Medulla oblongata (tissue), 1 donor: ENCODE data around the gene SLC24A4.
A peak's percentile ranks its signal among the peaks of the same experiment; 100 is the strongest.
"Not testable (repeated sequence)": the region's sequence is repeated elsewhere in the genome, so short reads cannot be mapped to it uniquely, and the experiment has no call there.

ENCODE experiments used
- DNase-seq: peaks from one replicate; pipeline ENCODE4 v3.0.0-alpha.2; 2015; ENCODE audit errors: extremely low spot score

Gene SLC24A4

GRCh38 chr14:92402500-92402899 is 79.5 kb downstream of the SLC24A4 start:
- DNase-seq, result not testable (repeated sequence)

- no peak for DNase-seq
Observed at GRCh38 chr14:92404018-92404417, 81.1 kb downstream of the SLC24A4 start.

DNA sequence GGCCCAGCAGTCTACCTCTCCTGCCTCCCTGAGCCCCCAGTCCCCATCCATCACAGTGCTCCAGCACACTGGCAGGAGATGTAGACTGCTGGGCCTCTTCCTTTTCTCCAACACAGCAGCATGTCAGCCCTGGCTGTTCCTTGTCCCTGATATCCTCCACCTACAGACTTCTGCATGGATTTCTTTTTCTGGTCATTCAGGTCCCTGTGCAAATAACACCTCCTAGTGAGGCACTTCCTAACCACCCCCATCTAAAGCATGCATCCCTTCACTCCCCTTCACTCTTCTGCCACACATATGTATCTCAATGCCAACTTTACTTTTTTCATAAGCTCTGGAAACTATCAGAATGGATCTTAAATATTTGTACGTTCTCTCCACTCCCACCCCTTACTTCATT is 81.5 kb downstream of the SLC24A4 start:
- DNase-seq, result no peak

DNA sequence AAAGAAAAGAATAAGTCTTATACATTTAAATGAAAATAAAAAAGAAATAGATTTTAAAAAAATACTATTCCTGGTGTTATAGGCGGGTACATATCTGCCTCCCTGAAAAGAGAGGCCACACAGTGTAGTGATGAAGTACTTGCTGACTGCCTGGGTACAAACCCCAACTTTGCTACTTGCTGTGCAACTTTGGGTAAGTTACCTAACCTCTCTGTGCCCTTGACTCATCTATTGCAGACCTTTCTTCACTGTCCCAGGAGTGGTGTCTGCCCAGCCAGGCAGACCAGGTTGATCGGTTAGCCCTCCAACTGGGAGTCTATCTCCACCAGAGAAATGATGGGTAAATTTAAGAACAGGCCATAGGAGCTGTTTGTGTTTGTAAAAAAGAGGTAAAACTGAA is 82.0 kb downstream of the SLC24A4 start:
- DNase-seq, result no peak

- peak; percentile 18 for DNase-seq
Observed at GRCh38 chr14:92407410-92407809, 84.4 kb downstream of the SLC24A4 start.

DNA sequence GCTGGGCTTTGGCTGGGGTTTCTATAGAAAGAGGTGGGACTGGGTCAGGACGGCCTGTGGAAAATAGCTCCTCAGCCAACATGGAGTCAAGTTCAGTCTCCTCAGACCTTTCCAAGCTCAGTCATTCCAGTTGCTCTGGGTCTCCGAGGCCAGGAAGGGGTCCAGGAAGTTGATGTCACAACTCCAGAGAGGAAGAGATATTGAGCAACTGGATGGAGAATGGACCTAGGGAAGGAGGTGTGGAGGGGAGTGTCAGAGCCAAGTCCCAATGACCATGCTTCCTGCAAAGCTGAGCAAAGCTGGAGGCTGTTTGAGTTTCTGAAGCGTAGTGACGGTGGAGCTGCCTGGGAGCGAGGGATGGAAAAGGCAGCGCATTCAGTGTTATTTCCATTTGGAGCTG is 86.1 kb downstream of the SLC24A4 start:
- DNase-seq, result no peak

DNA sequence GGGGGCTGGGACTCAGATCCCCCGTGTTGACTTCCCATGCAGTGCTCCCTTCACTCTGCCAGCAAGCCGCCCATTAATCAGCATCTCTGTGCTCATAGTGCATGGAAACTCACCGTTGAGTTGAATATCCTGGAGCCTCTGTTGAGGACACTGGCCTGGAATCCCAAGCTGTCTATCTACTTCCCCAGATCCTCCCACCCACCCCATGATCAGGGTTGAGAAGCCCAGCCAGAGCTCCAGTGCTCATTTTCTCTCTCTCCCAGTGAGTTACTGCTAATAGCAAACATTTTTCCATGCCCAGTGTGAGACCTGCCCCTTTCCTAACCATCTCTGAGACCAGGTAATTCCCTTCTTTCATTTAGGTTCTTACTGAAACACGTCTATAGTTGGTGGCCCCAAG is 88.2 kb downstream of the SLC24A4 start:
- DNase-seq, result no peak

DNA sequence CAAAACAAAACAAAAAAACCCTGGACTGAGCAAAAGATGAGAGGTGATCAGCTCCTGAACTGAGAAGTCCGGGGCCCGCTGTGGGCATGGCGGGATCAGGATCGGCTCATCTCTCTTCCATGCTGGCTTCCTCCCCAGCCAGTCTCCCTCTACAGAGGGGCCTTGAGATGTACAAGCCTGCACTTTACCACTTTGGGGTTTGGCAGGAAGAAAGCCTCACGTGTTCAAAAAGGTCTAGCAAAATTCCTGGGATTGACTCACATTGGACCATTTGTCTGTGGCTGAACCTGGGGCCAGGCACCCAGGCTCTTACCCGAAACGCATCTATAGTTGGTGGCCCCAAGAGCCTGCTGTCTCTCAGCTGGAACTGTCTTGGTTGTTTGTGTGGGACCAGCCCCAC is 89.0 kb downstream of the SLC24A4 start:
- no peak for DNase-seq

DNA sequence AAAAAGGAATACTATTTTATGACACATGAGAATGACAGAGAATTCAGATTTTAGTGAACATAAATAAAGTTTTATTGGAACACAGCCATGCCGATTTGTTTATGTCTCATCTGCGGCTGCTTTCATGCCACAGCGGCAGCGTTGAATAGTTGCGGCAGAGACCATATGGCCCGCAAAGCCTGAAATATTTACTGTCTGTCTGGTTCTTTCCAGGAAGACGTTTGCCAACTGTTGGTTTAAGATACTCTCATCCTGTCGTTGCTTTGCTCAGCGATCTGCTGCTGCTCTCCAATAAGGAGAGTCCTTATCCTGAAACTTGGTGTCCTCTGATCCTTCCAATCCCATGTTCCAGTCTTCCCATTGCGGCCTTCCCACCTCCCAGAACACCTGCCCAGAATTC is 89.9 kb downstream of the SLC24A4 start:
- no peak for DNase-seq

DNA sequence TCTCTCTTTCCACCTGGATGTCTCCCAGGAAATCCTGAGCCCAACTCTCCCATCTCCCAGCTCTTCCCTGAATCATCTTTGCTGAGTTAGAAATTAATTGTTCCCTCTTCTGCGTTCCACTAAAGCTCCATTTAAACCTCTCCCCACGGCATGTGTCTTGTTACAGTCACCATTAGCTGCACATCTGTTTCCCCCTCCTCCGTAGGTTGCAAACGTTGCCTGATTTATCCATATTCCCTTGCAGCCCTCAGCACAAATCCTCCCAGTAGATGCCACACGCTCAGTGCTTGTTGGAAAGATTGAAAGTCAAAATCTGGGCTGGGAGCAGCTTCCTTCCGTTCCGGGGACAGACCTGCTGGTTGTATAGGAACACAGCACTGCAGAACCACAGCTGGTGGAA is 90.4 kb downstream of the SLC24A4 start:
- DNase-seq, result no peak

- peak; percentile 70 for DNase-seq
Observed at GRCh38 chr14:92414690-92415445, 91.9 kb downstream of the SLC24A4 start.

- DNase-seq, result no peak
Observed at GRCh38 chr14:92415969-92416368, 93.0 kb downstream of the SLC24A4 start.

DNA sequence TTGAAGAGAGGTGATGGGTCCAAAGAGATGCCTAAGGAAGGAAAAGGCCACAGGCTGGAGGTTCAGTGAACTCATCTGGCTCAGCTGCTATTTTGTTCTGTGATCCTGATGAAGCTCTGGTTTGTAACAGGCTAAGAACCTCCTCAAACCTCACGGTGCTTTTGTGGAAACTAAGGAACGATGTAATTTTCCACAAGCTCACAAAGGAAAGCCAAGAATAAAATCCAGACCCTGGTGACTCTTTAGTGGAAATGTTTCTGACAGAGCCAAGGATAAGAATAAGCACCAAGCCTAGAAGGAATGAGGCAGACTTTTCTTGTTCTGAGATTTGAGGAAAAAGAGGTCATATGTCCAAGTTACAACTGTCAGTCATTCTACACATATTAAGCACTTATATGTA is 93.6 kb downstream of the SLC24A4 start:
- no peak for DNase-seq

GRCh38 chr14:92417759-92418158 is 94.8 kb downstream of the SLC24A4 start:
- DNase-seq, result peak; percentile 61

GRCh38 chr14:92421751-92422150 is 98.8 kb downstream of the SLC24A4 start:
- DNase-seq, result no peak

GRCh38 chr14:92425101-92425500 is 102.1 kb downstream of the SLC24A4 start:
- no peak for DNase-seq

GRCh38 chr14:92426237-92426636 is 103.3 kb downstream of the SLC24A4 start:
- no peak for DNase-seq

DNA sequence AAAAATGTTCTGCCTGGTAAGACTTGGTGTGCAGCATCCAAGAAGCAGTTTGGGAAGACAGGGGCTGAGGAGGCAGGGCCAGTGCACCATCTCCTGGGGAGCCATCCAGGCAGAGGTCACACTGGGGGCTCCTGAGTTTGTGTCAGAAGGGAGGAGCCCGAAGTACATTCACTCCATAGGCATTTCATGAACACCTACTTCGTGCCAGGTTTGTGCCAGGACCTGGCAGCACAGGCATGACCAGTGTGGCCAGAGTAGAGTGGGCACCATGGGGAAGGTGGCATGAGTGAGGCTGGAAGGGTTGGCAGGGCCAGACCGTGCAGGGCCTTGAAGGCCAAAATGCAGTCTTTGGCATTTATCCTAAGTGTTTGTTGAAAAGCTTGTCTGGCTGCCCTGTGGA is 104.1 kb downstream of the SLC24A4 start:
- DNase-seq, result no peak

GRCh38 chr14:92430686-92431085 is 107.7 kb downstream of the SLC24A4 start:
- no peak for DNase-seq

- no peak for DNase-seq
Observed at GRCh38 chr14:92431199-92431725, 108.3 kb downstream of the SLC24A4 start.

- DNase-seq, result no peak
Observed at GRCh38 chr14:92433407-92433806, 110.4 kb downstream of the SLC24A4 start.

DNA sequence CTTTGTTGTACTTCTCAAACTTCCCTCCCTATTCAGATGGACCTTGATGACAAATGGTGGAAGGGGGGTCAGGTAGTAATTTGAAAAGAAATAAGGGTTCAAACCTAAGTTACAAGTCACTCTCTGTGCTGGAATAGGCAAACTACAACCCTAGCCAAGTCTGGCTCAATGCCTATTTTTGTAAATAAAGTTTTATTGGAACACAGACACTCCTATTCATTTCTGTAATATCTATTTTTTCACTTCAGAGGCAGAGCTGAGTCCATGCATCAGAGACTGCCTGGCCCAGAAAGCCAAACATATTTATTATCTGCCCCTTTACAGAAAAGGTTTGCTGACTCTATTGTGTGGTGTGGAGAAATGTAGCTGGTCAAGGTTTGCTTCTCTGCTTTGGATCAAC is 112.2 kb downstream of the SLC24A4 start:
- DNase-seq, result no peak

- DNase-seq, result no peak
Observed at GRCh38 chr14:92436115-92436776, 113.3 kb downstream of the SLC24A4 start.
